ENCODE data around the gene ERVW-1.
"Not testable (repeated sequence)": the region's sequence is repeated elsewhere in the genome, so short reads cannot be mapped to it uniquely, and the experiment has no call there.

Gene ERVW-1

GRCh38 chr7:92473989-92474388 is 3.8 kb downstream of the ERVW-1 start:
- DNase-seq (ENCODE audit: low spot score) = not testable (repeated sequence)

- not testable (repeated sequence) for DNase-seq (ENCODE audit: low spot score)
These were observed 9.2 kb downstream of the ERVW-1 start for GRCh38 chr7:92468589-92468988.

- no peak for DNase-seq (ENCODE audit: low spot score)
These were observed 11.1 kb downstream of the ERVW-1 start for GRCh38 chr7:92466682-92467081.

GRCh38 chr7:92464515-92464914 is 13.2 kb downstream of the ERVW-1 start:
- no peak for DNase-seq (ENCODE audit: low spot score)

GRCh38 chr7:92462560-92462959 is 15.2 kb downstream of the ERVW-1 start:
- DNase-seq (ENCODE audit: low spot score) = no peak

GRCh38 chr7:92461027-92462003 is 16.4 kb downstream of the ERVW-1 start:
- no peak for DNase-seq (ENCODE audit: low spot score)

GRCh38 chr7:92460510-92460909 is 17.2 kb downstream of the ERVW-1 start:
- no peak for DNase-seq (ENCODE audit: low spot score)

GRCh38 chr7:92460109-92460508 is 17.6 kb downstream of the ERVW-1 start:
- no peak for DNase-seq (ENCODE audit: low spot score)

GRCh38 chr7:92456236-92456635 is 21.5 kb downstream of the ERVW-1 start:
- DNase-seq (ENCODE audit: low spot score) = no peak

- DNase-seq (ENCODE audit: low spot score) = no peak
These were observed 26.1 kb downstream of the ERVW-1 start for GRCh38 chr7:92451645-92452044.

- peak; percentile 70 for DNase-seq (ENCODE audit: low spot score)
These were observed 29.5 kb downstream of the ERVW-1 start for GRCh38 chr7:92448205-92448747.

GRCh38 chr7:92447345-92448204 is 30.2 kb downstream of the ERVW-1 start, which contains the start of gene GATAD1:
GATAD1 (plus strand) TSS chr7:92447482; CDS start chr7:92447730, 248 bp downstream.
- peak; percentile 93 for DNase-seq (ENCODE audit: low spot score)

GRCh38 chr7:92446869-92447344 is 30.8 kb downstream of the ERVW-1 start:
- no peak for DNase-seq (ENCODE audit: low spot score)

- DNase-seq (ENCODE audit: low spot score) = not testable (repeated sequence)
These were observed 35.0 kb downstream of the ERVW-1 start for GRCh38 chr7:92442720-92443119.

- DNase-seq (ENCODE audit: low spot score) = no peak
These were observed 39.7 kb downstream of the ERVW-1 start for GRCh38 chr7:92437956-92438491.

GRCh38 chr7:92436612-92437445 is 40.9 kb downstream of the ERVW-1 start:
- DNase-seq (ENCODE audit: low spot score) = no peak

GRCh38 chr7:92435542-92435941 is 42.2 kb downstream of the ERVW-1 start:
- no peak for DNase-seq (ENCODE audit: low spot score)

- DNase-seq (ENCODE audit: low spot score) = no peak
These were observed 44.7 kb downstream of the ERVW-1 start for GRCh38 chr7:92433019-92433418.

GRCh38 chr7:92432299-92432946 is 45.3 kb downstream of the ERVW-1 start:
- DNase-seq (ENCODE audit: low spot score) = no peak

- no peak for DNase-seq (ENCODE audit: low spot score)
These were observed 50.6 kb downstream of the ERVW-1 start for GRCh38 chr7:92427193-92427592.

Data from globus pallidus (tissue), 1 donor.